ENCODE measurements around the gene CUL1. TPM values are rescaled to one million over a fixed set of nuclear protein-coding genes. Genes with fewer than 3 reads are reported as not detected.

CUL1 gene
- total and polyA plus RNA-seq, 7 experiments from 2014 or later = 39.0 to 74.0 (median 53.6) TPM

DNA sequence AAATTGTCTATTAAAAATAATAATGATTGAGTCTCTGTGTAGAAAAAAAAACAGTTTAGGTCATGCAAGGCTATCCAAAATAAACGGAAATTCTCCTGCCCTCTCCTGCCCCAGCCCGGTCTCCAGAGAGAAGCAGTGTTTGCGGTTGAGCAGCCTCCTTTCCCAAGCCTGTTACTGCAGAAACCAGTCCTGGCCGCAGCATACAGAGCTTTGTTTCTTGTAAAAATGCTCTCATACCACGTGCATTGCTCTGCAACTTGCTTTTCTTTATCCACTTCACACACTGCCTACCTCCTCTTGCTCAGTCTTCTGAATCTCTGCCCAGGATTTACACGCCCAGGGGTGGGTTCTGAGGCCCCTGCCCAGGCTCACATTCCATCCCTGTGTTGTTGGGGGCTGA, 34.4 kb upstream of the CUL1 start:
- no peaks in the 10 kb centered on the region for H3K36me3 Mint-ChIP-seq
- Histone ChIP-seq H3K27ac (ENCODE audit: low read depth, low read length) (no peak overlapping the region), H3K36me3 (ENCODE audit: control insufficient read depth in 2 of 3, insufficient read depth in 3 of 3, low read length in 3 of 3) (no peaks in the 10 kb centered on the region), H3K4me1 (ENCODE audit: control insufficient read depth in 2 of 2, insufficient read depth in 2 of 2, low read length in 2 of 2) (no peaks in the 10 kb centered on the region), H3K9me3 (ENCODE audit: control insufficient read depth in 2 of 3, low read length in 3 of 3) (no peaks in the 10 kb centered on the region), H3K4me3 (ENCODE audit: low read length) (no peak overlapping the region), H3K27me3 (ENCODE audit: control insufficient read depth in 2 of 2, insufficient read depth in 2 of 2, low read length in 2 of 2) (no peaks in the 10 kb centered on the region)
- CTCF ChIA-PET = no interaction called here
- H3K9me3 Mint-ChIP-seq = peaks cover 0 to 7% (median 0%) of the 10 kb centered on the region in 11 donors
- H3K4me1 Mint-ChIP-seq = peaks cover 0 to 12% (median 4%) of the 10 kb centered on the region in 7 donors
- intact Hi-C loops (cut with micrococcal nuclease) = no loop called here
- peaks cover 0 to 8% (median 0%) of the 10 kb centered on the region in 5 donors for H3K27me3 Mint-ChIP-seq
- no peak overlapping the region for H3K27ac Mint-ChIP-seq
- no peak for DNase-seq
- POLR2A ChIA-PET = no interaction called here
- no peak for ATAC-seq
- no peak overlapping the region for H3K4me3 Mint-ChIP-seq

DNA sequence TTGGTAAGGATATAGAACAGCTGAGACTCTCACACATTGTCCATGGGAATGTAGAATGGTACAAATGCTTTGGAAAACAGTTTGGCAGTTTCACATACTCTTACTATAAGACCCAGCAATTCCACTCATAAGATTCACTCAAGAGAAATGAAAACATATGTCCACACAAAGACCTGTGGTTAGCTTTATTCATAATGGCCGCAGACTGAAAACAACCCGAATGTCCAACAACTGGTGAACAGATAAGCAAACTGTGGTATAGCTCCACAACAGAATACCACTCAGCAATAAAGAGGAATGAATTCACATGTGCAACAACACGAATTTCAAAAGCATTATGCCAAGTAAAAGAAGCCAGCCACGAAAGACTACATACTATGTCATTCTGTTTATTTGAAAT, 33.5 kb upstream of the CUL1 start:
- no peak overlapping the region for H3K4me3 Mint-ChIP-seq
- peaks cover 0 to 12% (median 4%) of the 10 kb centered on the region in 7 donors for H3K4me1 Mint-ChIP-seq
- no peak for DNase-seq
- Histone ChIP-seq H3K4me3 (ENCODE audit: low read length) (no peak overlapping the region), H3K9me3 (ENCODE audit: control insufficient read depth in 2 of 3, low read length in 3 of 3) (no peaks in the 10 kb centered on the region), H3K36me3 (ENCODE audit: control insufficient read depth in 2 of 3, insufficient read depth in 3 of 3, low read length in 3 of 3) (no peaks in the 10 kb centered on the region), H3K27ac (ENCODE audit: low read depth, low read length) (no peak overlapping the region), H3K4me1 (ENCODE audit: control insufficient read depth in 2 of 2, insufficient read depth in 2 of 2, low read length in 2 of 2) (no peaks in the 10 kb centered on the region), H3K27me3 (ENCODE audit: control insufficient read depth in 2 of 2, insufficient read depth in 2 of 2, low read length in 2 of 2) (no peaks in the 10 kb centered on the region)
- ChIA-PET CTCF (interaction anchor here (0.7 kb wide), 1 partner anchor 482 kb away, joined by 4 read pairs; no protein-coding TSS in a partner anchor), POLR2A (no interaction called here)
- H3K9me3 Mint-ChIP-seq = peaks cover 0 to 7% (median 0%) of the 10 kb centered on the region in 11 donors
- no peak for ATAC-seq
- intact Hi-C loops (cut with micrococcal nuclease) = no loop called here
- no peak overlapping the region for H3K27ac Mint-ChIP-seq
- H3K36me3 Mint-ChIP-seq = peaks cover 0 to 2% (median 0%) of the 10 kb centered on the region in 5 donors
- H3K27me3 Mint-ChIP-seq = peaks cover 0 to 8% (median 0%) of the 10 kb centered on the region in 5 donors

DNA sequence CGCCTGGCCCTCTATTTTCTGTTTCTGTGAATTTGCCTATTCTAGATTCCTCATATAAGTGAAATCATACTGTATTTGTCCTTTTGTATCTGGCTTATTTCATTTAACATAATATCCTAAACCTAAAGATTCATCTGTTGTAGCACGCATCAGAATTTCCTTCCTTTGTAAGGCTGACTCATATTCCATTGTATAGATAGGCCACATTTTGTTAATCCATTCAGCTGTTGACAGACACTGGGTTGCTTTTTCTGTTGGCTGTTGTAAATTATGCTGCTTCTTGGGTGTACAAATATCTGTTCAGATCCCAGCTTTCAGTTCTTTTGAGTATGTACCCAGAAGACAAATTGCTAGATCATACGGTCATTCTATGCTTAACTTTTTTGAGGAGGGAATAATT, 28.8 kb upstream of the CUL1 start:
- H3K36me3 Mint-ChIP-seq = peaks cover 0 to 12% (median 5%) of the 10 kb centered on the region in 5 donors

DNA sequence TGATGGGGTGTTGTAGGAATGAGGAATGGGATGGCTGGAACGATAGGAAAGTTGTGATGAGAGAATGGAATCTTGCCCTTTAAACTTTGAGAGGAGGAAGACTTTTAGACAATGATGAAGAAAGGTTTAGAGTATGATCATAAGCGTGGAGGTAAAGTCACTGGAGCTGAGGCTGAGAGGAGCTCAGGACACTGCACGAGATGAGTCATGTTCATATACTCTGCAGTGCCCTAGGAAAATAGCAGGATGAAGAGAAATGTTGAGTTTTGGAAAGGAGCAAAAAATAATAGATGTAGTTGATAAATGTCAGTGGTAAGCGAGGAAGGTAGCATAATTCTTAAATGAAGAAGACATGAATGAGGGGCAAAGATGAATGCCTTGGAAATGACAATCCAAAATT, 28.3 kb upstream of the CUL1 start:
- intact Hi-C loops (cut with micrococcal nuclease) = no loop called here
- Histone ChIP-seq H3K36me3 (ENCODE audit: control insufficient read depth in 2 of 3, insufficient read depth in 3 of 3, low read length in 3 of 3) (no peaks in the 10 kb centered on the region), H3K4me1 (ENCODE audit: control insufficient read depth in 2 of 2, insufficient read depth in 2 of 2, low read length in 2 of 2) (no peaks in the 10 kb centered on the region), H3K27me3 (ENCODE audit: control insufficient read depth in 2 of 2, insufficient read depth in 2 of 2, low read length in 2 of 2) (no peaks in the 10 kb centered on the region), H3K27ac (ENCODE audit: low read depth, low read length) (no peak overlapping the region), H3K4me3 (ENCODE audit: low read length) (no peak overlapping the region), H3K9me3 (ENCODE audit: control insufficient read depth in 2 of 3, low read length in 3 of 3) (peaks cover 0 to 8% (median 0%) of the 10 kb centered on the region in 3 experiments)
- ATAC-seq (no peak), DNase-seq (no peak)
- H3K4me1 Mint-ChIP-seq = peaks cover 0 to 7% (median 4%) of the 10 kb centered on the region in 7 donors
- H3K27me3 Mint-ChIP-seq = peaks cover 0 to 5% (median 4%) of the 10 kb centered on the region in 5 donors
- ChIA-PET CTCF (no interaction called here), POLR2A (interaction anchor here (2.0 kb wide), 1 partner anchor 28 kb away, joined by 5 read pairs; the partner anchor contains the start of gene CUL1)
- no peak overlapping the region for H3K4me3 Mint-ChIP-seq
- H3K36me3 Mint-ChIP-seq = peaks cover 0 to 14% (median 5%) of the 10 kb centered on the region in 5 donors
- peaks cover 0 to 19% (median 5%) of the 10 kb centered on the region in 11 donors for H3K9me3 Mint-ChIP-seq
- H3K27ac Mint-ChIP-seq = no peak overlapping the region

More for the DNA sequence above, 28.8 kb upstream of the CUL1 start:
- H3K9me3 Mint-ChIP-seq = peaks cover 0 to 19% (median 5%) of the 10 kb centered on the region in 11 donors
- H3K27me3 ChIP-seq (ENCODE audit: control insufficient read depth in 2 of 2, insufficient read depth in 2 of 2, low read length in 2 of 2) = no peaks in the 10 kb centered on the region
- intact Hi-C loops (cut with micrococcal nuclease) = no loop called here
- no peak overlapping the region for H3K4me3 ChIP-seq (ENCODE audit: low read length)
- ChIA-PET CTCF (no interaction called here), POLR2A (interaction anchor here (2.0 kb wide), 1 partner anchor 28 kb away, joined by 5 read pairs; the partner anchor contains the start of gene CUL1)
- ATAC-seq = no peak
- H3K27ac ChIP-seq (ENCODE audit: low read depth, low read length) = no peak overlapping the region
- no peak overlapping the region for H3K27ac Mint-ChIP-seq
- H3K4me1 Mint-ChIP-seq = peaks cover 0 to 7% (median 4%) of the 10 kb centered on the region in 7 donors
- H3K27me3 Mint-ChIP-seq = peaks cover 0 to 8% (median 0%) of the 10 kb centered on the region in 5 donors
- no peak overlapping the region for H3K4me3 Mint-ChIP-seq
- no peaks in the 10 kb centered on the region for H3K36me3 ChIP-seq (ENCODE audit: control insufficient read depth in 2 of 3, insufficient read depth in 3 of 3, low read length in 3 of 3)
- no peaks in the 10 kb centered on the region for H3K4me1 ChIP-seq (ENCODE audit: control insufficient read depth in 2 of 2, insufficient read depth in 2 of 2, low read length in 2 of 2)
- DNase-seq = no peak
- peaks cover 0 to 3% (median 0%) of the 10 kb centered on the region in 3 experiments for H3K9me3 ChIP-seq (ENCODE audit: control insufficient read depth in 2 of 3, low read length in 3 of 3)

DNA sequence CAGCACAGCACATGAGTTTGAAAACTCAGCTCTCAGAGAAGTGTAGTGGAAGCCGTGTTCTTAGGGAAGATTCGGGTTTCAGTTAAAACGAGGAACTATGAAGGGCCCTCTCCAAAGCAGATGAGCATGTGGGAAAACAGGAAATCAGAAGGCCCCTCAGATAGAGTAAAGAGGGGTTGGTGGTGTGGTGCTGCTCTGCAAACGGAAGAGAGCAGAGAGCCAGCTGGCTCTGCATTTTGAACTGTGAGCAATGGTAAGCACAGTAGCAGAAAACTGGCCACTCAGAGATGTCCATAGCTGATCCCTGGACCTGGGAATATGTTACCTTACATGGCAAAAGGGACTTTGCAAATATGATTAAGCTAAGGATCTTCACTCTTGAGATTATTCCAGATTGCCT, 27.9 kb upstream of the CUL1 start:
- peaks cover 0 to 20% (median 6%) of the 10 kb centered on the region in 11 donors for H3K9me3 Mint-ChIP-seq
- peaks cover 0 to 7% (median 4%) of the 10 kb centered on the region in 7 donors for H3K4me1 Mint-ChIP-seq
- ChIA-PET CTCF (no interaction called here), POLR2A (no interaction called here)
- no peak overlapping the region for H3K27ac ChIP-seq (ENCODE audit: low read depth, low read length)
- no peaks in the 10 kb centered on the region for H3K27me3 ChIP-seq (ENCODE audit: control insufficient read depth in 2 of 2, insufficient read depth in 2 of 2, low read length in 2 of 2)
- H3K4me3 ChIP-seq (ENCODE audit: low read length) = no peak overlapping the region
- H3K36me3 Mint-ChIP-seq = peaks cover 0 to 16% (median 5%) of the 10 kb centered on the region in 5 donors
- intact Hi-C loops (cut with micrococcal nuclease) = no loop called here
- H3K27me3 Mint-ChIP-seq = peaks cover 0 to 6% (median 3%) of the 10 kb centered on the region in 5 donors
- ATAC-seq = no peak
- H3K36me3 ChIP-seq (ENCODE audit: control insufficient read depth in 2 of 3, insufficient read depth in 3 of 3, low read length in 3 of 3) = no peaks in the 10 kb centered on the region
- DNase-seq = no peak
- no peak overlapping the region for H3K27ac Mint-ChIP-seq
- H3K4me3 Mint-ChIP-seq = no peak overlapping the region
- peaks cover 0 to 11% (median 0%) of the 10 kb centered on the region in 3 experiments for H3K9me3 ChIP-seq (ENCODE audit: control insufficient read depth in 2 of 3, low read length in 3 of 3)
- H3K4me1 ChIP-seq (ENCODE audit: control insufficient read depth in 2 of 2, insufficient read depth in 2 of 2, low read length in 2 of 2) = no peaks in the 10 kb centered on the region

DNA sequence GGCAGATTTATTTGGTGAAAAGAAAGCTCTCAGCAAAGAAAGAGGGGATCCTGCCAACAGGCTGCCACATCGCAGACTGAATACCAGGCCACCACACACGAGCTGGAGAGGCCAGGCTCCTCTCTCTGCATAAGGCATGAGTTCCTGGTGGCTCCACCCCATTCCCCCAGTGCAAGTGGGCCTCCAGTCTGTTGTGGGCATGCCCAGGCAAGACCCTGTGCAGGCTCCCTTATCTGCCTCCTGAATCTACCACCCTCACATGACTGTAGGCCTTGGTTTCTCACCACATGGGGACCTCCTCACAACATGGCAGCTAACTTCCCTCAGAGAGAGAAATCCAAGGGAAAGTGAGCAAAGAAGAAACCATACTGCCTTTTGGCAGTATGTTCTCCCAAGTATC, 26.7 kb upstream of the CUL1 start:
- CTCF ChIA-PET = no interaction called here

DNA sequence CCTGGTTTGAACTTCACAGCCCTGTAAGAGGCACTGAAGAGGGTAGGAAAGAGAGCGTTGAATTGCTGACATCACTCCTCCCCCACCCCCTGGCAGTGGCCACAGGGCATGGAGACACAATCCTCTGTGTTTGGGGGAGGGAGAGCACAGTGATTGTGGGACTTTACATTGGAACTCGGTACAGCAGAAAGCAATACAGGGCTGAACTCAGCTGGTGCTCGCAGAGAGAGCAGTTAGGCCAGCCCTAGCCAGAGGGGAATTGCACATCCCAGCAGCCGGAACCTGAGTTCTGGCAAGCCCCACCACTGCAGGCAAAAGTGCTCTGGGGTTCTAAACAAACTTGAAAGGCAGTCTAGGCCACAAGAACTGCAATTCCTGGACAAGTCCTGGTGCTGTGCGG, 24.0 kb upstream of the CUL1 start:
- CTCF ChIA-PET = no interaction called here
- no peak overlapping the region for H3K4me3 ChIP-seq (ENCODE audit: low read length)
- intact Hi-C loops (cut with micrococcal nuclease) = no loop called here
- H3K27me3 Mint-ChIP-seq = peaks cover 5 to 21% (median 6%) of the 10 kb centered on the region in 5 donors
- no peaks in the 10 kb centered on the region for H3K36me3 ChIP-seq (ENCODE audit: control insufficient read depth in 2 of 3, insufficient read depth in 3 of 3, low read length in 3 of 3)
- no peak overlapping the region for H3K27ac Mint-ChIP-seq
- POLR2A ChIA-PET = no interaction called here
- ATAC-seq = no peak
- peaks cover 0 to 11% (median 0%) of the 10 kb centered on the region in 3 experiments for H3K9me3 ChIP-seq (ENCODE audit: control insufficient read depth in 2 of 3, low read length in 3 of 3)
- H3K27ac ChIP-seq (ENCODE audit: low read depth, low read length) = no peak overlapping the region
- H3K4me3 Mint-ChIP-seq = no peak overlapping the region
- H3K4me1 Mint-ChIP-seq = peaks cover 0 to 11% (median 5%) of the 10 kb centered on the region in 7 donors
- no peaks in the 10 kb centered on the region for H3K27me3 ChIP-seq (ENCODE audit: control insufficient read depth in 2 of 2, insufficient read depth in 2 of 2, low read length in 2 of 2)
- peaks cover 0 to 16% (median 5%) of the 10 kb centered on the region in 5 donors for H3K36me3 Mint-ChIP-seq
- peaks cover 0 to 20% (median 6%) of the 10 kb centered on the region in 11 donors for H3K9me3 Mint-ChIP-seq
- DNase-seq = no peak
- no peaks in the 10 kb centered on the region for H3K4me1 ChIP-seq (ENCODE audit: control insufficient read depth in 2 of 2, insufficient read depth in 2 of 2, low read length in 2 of 2)

More for the DNA sequence above, 26.7 kb upstream of the CUL1 start:
- no peaks in the 10 kb centered on the region for H3K4me1 ChIP-seq (ENCODE audit: control insufficient read depth in 2 of 2, insufficient read depth in 2 of 2, low read length in 2 of 2)
- no peaks in the 10 kb centered on the region for H3K36me3 ChIP-seq (ENCODE audit: control insufficient read depth in 2 of 3, insufficient read depth in 3 of 3, low read length in 3 of 3)
- DNase-seq = no peak
- ATAC-seq = no peak
- no peak overlapping the region for H3K4me3 ChIP-seq (ENCODE audit: low read length)
- peaks cover 0 to 21% (median 6%) of the 10 kb centered on the region in 11 donors for H3K9me3 Mint-ChIP-seq
- no peaks in the 10 kb centered on the region for H3K27me3 ChIP-seq (ENCODE audit: control insufficient read depth in 2 of 2, insufficient read depth in 2 of 2, low read length in 2 of 2)
- H3K4me3 Mint-ChIP-seq = no peak overlapping the region
- H3K36me3 Mint-ChIP-seq = peaks cover 0 to 16% (median 5%) of the 10 kb centered on the region in 5 donors
- H3K27ac ChIP-seq (ENCODE audit: low read depth, low read length) = no peak overlapping the region
- peaks cover 0 to 11% (median 0%) of the 10 kb centered on the region in 3 experiments for H3K9me3 ChIP-seq (ENCODE audit: control insufficient read depth in 2 of 3, low read length in 3 of 3)
- H3K27me3 Mint-ChIP-seq = peaks cover 4 to 6% (median 5%) of the 10 kb centered on the region in 5 donors
- peaks cover 0 to 12% (median 5%) of the 10 kb centered on the region in 7 donors for H3K4me1 Mint-ChIP-seq
- intact Hi-C loops (cut with micrococcal nuclease) = no loop called here
- POLR2A ChIA-PET = no interaction called here
- no peak overlapping the region for H3K27ac Mint-ChIP-seq

Data from naive thymus-derived CD4-positive, alpha-beta T cell (primary cell).